Uterus (tissue), 2 donors: Measurements from ENCODE around the gene NPHP4.

Experiments used
- POLR2A ChIP-seq, 2 donors: fragments of 450-650 bp; IDR thresholded peaks; one replicate each; pipeline ENCODE4 v1.6.1; 2016; ENCODE audit warnings: antibody characterized with exemption in 2 of 2, mild to moderate bottlenecking in 1 of 2, moderate library complexity in 1 of 2
- TF ChIP-seq, protein P1 (sequence below), 4 experiments: fragments of 200-600 bp in 2 of 4; fragments of 450-650 bp in 2 of 4; sonication (generic) in 2 of 4; IDR thresholded peaks; one replicate each; pipeline ENCODE4 v1.5.1; 2016 to 2019; ENCODE audit warnings: antibody characterized with exemption in 4 of 4, mild to moderate bottlenecking in 2 of 4, moderate library complexity in 1 of 4

- TF ChIP-seq, protein P1, sequence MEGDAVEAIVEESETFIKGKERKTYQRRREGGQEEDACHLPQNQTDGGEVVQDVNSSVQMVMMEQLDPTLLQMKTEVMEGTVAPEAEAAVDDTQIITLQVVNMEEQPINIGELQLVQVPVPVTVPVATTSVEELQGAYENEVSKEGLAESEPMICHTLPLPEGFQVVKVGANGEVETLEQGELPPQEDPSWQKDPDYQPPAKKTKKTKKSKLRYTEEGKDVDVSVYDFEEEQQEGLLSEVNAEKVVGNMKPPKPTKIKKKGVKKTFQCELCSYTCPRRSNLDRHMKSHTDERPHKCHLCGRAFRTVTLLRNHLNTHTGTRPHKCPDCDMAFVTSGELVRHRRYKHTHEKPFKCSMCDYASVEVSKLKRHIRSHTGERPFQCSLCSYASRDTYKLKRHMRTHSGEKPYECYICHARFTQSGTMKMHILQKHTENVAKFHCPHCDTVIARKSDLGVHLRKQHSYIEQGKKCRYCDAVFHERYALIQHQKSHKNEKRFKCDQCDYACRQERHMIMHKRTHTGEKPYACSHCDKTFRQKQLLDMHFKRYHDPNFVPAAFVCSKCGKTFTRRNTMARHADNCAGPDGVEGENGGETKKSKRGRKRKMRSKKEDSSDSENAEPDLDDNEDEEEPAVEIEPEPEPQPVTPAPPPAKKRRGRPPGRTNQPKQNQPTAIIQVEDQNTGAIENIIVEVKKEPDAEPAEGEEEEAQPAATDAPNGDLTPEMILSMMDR (IDR thresholded peaks at IDR 0.05) = no peak
- TF ChIP-seq POLR2A (IDR thresholded peaks at IDR 0.05) = no peak
These were observed 6.2 kb downstream of the NPHP4 start for GRCh38 chr1:5986018-5986417.
